ENCODE data around the gene CAT.

Gene CAT

GRCh38 chr11:34408580-34409172 is 30.1 kb upstream of the CAT start:
- no peak overlapping the region for H3K27ac Mint-ChIP-seq
- no peak for TF ChIP-seq CTCF (IDR thresholded peaks at IDR 0.05; ENCODE audit: unreplicated experiment in 3 of 3)
- H3K27me3 Mint-ChIP-seq (ENCODE audit: low read depth), result peaks cover 8% of the 10 kb centered on the region
- H3K4me3 Mint-ChIP-seq, result no peak overlapping the region
- no peaks in the 10 kb centered on the region for H3K36me3 Mint-ChIP-seq (ENCODE audit: low read depth)
- H3K4me1 Mint-ChIP-seq, result no peaks in the 10 kb centered on the region
- peaks cover 31% of the 10 kb centered on the region for H3K9me3 Mint-ChIP-seq

GRCh38 chr11:34411111-34411510 is 27.6 kb upstream of the CAT start:
- Mint-ChIP-seq H3K27me3 (ENCODE audit: low read depth) (peaks cover 5% of the 10 kb centered on the region), H3K36me3 (ENCODE audit: low read depth) (no peaks in the 10 kb centered on the region), H3K27ac (no peak overlapping the region), H3K9me3 (peaks cover 43% of the 10 kb centered on the region), H3K4me1 (no peaks in the 10 kb centered on the region), H3K4me3 (no peak overlapping the region)
- TF ChIP-seq CTCF (IDR thresholded peaks at IDR 0.05; ENCODE audit: unreplicated experiment in 3 of 3), result no peak

- no peak overlapping the region for H3K4me3 Mint-ChIP-seq
- no peaks in the 10 kb centered on the region for H3K27me3 Mint-ChIP-seq (ENCODE audit: low read depth)
- no peaks in the 10 kb centered on the region for H3K4me1 Mint-ChIP-seq
- H3K27ac Mint-ChIP-seq, result no peak overlapping the region
- H3K36me3 Mint-ChIP-seq (ENCODE audit: low read depth), result no peaks in the 10 kb centered on the region
- TF ChIP-seq CTCF (IDR thresholded peaks at IDR 0.05; ENCODE audit: unreplicated experiment in 3 of 3), result no peak
- H3K9me3 Mint-ChIP-seq, result peaks cover 41% of the 10 kb centered on the region
These were observed 26.9 kb upstream of the CAT start for GRCh38 chr11:34411791-34412190.

- Mint-ChIP-seq H3K27ac (no peak overlapping the region), H3K4me3 (no peak overlapping the region), H3K9me3 (peaks cover 41% of the 10 kb centered on the region), H3K4me1 (peaks cover 4% of the 10 kb centered on the region), H3K27me3 (ENCODE audit: low read depth) (no peaks in the 10 kb centered on the region), H3K36me3 (ENCODE audit: low read depth) (no peaks in the 10 kb centered on the region)
- TF ChIP-seq CTCF (IDR thresholded peaks at IDR 0.05; ENCODE audit: unreplicated experiment in 3 of 3), result no peak
These were observed 25.5 kb upstream of the CAT start for GRCh38 chr11:34413263-34413662.

- Mint-ChIP-seq H3K4me3 (no peak overlapping the region), H3K4me1 (peaks cover 4% of the 10 kb centered on the region), H3K9me3 (peaks cover 35% of the 10 kb centered on the region), H3K27me3 (ENCODE audit: low read depth) (peaks cover 3% of the 10 kb centered on the region), H3K27ac (no peak overlapping the region), H3K36me3 (ENCODE audit: low read depth) (no peaks in the 10 kb centered on the region)
- no peak for TF ChIP-seq CTCF (IDR thresholded peaks at IDR 0.05; ENCODE audit: unreplicated experiment in 3 of 3)
These were observed 23.2 kb upstream of the CAT start for GRCh38 chr11:34415538-34415937.

- TF ChIP-seq CTCF (IDR thresholded peaks at IDR 0.05; ENCODE audit: unreplicated experiment in 3 of 3), result no peak
- peaks cover 6% of the 10 kb centered on the region for H3K27me3 Mint-ChIP-seq (ENCODE audit: low read depth)
- peaks cover 4% of the 10 kb centered on the region for H3K4me1 Mint-ChIP-seq
- H3K4me3 Mint-ChIP-seq, result no peak overlapping the region
- H3K36me3 Mint-ChIP-seq (ENCODE audit: low read depth), result no peaks in the 10 kb centered on the region
- H3K9me3 Mint-ChIP-seq, result peaks cover 32% of the 10 kb centered on the region
- H3K27ac Mint-ChIP-seq, result no peak overlapping the region
These were observed 22.6 kb upstream of the CAT start for GRCh38 chr11:34416088-34416487.

Measured in nephron (organoid).